ENCODE results near the gene CLEC4M.
"Not testable (repeated sequence)": the region's sequence is repeated elsewhere in the genome, so short reads cannot be mapped to it uniquely, and the experiment has no call there.

- not testable (repeated sequence) for TF ChIP-seq POLR2A, CTCF, EP300 (IDR thresholded peaks at IDR 0.05)
These were observed 2.0 kb downstream of the CLEC4M start for GRCh38 chr19:7765043-7765442.

All from ovary (tissue), 3 donors.